Measurements from ENCODE around the gene RPS23. TPM values are rescaled to one million over a fixed set of nuclear protein-coding genes. Genes with fewer than 3 reads are reported as not detected.
"Not testable (repeated sequence)": the region's sequence is repeated elsewhere in the genome, so short reads cannot be mapped to it uniquely, and the experiment has no call there.

Gene RPS23
- polyA plus RNA-seq, 6 donors from 2014 or later = 2,987 to 4,520 (median 3,845) TPM

DNA sequence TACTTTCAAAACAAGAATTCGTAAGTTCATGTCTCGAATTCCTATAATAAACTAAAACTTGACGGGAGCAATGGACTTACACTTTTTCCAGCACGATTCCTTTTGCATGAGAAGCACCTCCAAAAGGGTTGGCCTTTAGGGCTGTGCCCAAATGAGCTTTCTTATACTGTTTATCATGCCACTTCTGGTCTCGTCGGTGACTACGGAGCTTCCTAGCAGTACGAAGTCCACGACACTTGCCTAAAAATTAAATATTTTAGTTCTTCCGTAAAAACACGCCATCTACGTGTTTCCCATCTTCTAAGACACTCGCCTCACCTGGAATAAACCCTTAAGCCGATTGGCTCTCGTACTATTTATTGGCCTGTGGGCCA lies 554 bp downstream of the RPS23 start:
- ATAC-seq (ENCODE audit: low read depth in 2 of 2) (peak; percentile 0 to 1), DNase-seq (no peak)
- peaks cover 22 to 23% of the 10 kb centered on the region in 2 donors for H3K36me3 Mint-ChIP-seq
- H3K9me3 Mint-ChIP-seq = peaks cover 0 to 2% (median 0%) of the 10 kb centered on the region in 7 donors
- H3K4me1 Mint-ChIP-seq = peaks cover 45 to 66% (median 50%) of the 10 kb centered on the region in 3 donors
- H3K27ac Mint-ChIP-seq = peak overlapping the region; percentile 75 to 98 (median 95)
- H3K4me3 Mint-ChIP-seq = peak overlapping the region; percentile 93 to 98 (median 97)
- H3K27me3 Mint-ChIP-seq = no peaks in the 10 kb centered on the region

DNA sequence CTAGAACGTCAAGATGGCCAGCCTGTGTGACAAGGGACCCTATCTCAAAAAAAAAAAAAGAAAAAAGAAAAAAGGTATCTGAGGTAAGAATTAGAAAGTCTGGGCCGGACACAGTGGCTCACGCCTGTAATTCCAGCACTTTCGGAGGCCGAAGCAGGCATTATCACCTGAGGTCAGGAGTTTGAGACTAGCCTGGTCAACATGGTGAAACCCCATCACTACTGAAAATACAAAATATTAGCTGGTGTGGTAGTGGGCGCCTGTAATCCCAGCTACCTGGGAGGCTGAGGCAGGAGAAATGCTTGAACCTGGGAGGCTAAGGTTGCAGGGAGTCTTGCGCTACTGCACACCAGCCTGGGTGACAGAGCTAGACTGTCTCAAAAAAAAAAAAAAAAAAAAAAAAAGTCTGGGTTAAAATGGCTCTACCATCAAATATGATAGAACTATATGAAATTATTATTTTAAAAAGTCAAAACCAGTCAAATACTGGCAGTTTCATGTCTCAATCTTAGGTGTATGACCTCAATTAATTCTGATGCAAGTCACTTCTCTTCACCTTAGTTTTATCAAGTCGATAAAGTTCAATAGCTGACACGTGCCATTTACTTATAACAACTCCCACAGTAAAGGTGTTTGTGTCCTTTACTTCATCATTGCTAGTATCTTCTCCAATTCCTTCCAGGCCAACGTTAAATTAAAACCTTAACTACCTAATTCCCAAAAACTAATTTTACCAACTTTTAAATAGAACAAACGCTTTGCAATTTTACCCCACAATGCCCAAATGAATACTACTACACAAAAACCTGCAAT lies 1.1 kb downstream of the RPS23 start:
- H3K4me1 Mint-ChIP-seq = peaks cover 47 to 71% (median 53%) of the 10 kb centered on the region in 3 donors
- H3K27ac Mint-ChIP-seq = peak overlapping the region; percentile 67 to 98 (median 93)
- no peaks in the 10 kb centered on the region for H3K27me3 Mint-ChIP-seq
- peaks cover 0 to 2% (median 0%) of the 10 kb centered on the region in 7 donors for H3K9me3 Mint-ChIP-seq
- peaks cover 22 to 28% of the 10 kb centered on the region in 2 donors for H3K36me3 Mint-ChIP-seq
- no peak for DNase-seq
- H3K4me3 Mint-ChIP-seq = peak overlapping the region; percentile 93 to 98 (median 97)
- ATAC-seq (ENCODE audit: low read depth in 2 of 2) = no peak

DNA sequence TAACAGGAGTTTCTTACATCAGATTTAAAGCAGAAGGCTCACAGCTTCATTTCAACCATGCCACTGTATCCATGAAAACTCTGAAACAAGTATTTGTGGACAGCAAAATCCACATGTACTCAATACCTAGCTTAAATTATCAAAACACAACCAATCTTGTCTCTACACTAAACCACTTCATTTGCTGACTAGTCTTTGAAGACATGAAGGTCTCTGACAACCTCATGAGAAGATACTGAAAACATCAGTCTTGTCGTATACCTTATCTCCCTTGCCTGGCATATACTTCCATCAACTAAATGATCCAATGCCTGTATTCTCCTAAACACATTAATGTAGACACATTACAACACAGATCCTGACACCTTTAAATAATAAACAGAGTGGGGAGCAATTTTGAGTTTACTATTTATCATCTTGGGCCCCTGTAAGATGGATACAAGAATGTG lies 2.9 kb downstream of the RPS23 start:
- Mint-ChIP-seq H3K27me3 (no peaks in the 10 kb centered on the region), H3K27ac (peak overlapping the region in 2 of 6 donors; percentile 16 to 92), H3K9me3 (peaks cover 0 to 2% (median 0%) of the 10 kb centered on the region in 7 donors), H3K4me3 (peak overlapping the region in 3 of 8 donors; percentile 1 to 67 (median 22)), H3K36me3 (peaks cover 22 to 28% of the 10 kb centered on the region in 2 donors), H3K4me1 (peaks cover 46 to 64% (median 53%) of the 10 kb centered on the region in 3 donors)
- no peak for DNase-seq
- ATAC-seq (ENCODE audit: low read depth in 2 of 2) = no peak

DNA sequence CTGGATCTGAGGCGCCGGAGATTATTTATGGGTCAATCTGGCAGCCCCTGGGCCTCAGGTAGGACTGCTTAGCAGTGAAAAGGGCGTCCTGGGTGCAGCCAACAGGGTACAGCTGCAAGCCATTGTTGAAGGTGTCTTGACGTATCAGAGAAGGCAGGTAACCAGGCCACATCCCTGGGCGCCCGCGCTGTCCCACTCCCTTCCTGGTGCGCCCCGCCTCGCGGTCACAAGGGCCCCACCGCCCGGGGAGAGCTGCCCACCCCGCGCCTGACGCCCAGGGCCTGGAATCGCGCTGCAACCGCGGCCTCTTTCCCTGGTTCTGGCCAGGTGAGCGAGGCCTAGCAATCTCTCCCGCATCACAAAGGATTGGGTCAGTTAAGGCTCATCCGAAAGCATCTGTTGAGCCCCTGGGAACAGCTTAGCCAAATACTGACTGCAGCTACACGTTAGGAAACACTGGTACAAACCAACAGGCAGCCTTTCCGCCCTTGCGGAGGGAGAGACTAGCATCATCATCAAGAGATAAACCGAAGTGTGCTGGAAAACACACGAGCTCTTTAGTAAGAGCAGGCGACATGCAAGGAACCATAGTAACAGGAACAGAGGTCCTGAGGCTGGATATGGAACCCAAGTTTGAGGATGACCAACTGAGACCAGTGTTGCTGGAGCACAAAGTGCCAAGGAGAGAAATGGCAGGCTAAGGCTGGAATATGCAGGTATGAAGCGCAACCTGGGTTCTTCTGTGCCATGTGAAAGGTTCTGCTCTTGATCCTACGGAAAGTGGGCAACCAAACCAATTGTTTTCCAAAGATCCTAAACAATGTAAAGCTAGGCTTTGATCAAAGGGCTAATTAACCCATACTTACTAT lies 3.6 kb downstream of the RPS23 start:
- Mint-ChIP-seq H3K36me3 (peaks cover 22 to 28% of the 10 kb centered on the region in 2 donors), H3K4me3 (peak overlapping the region in 3 of 8 donors; percentile 20 to 68 (median 67)), H3K9me3 (peaks cover 0 to 2% (median 0%) of the 10 kb centered on the region in 7 donors), H3K4me1 (peaks cover 42 to 59% (median 57%) of the 10 kb centered on the region in 3 donors), H3K27ac (peak overlapping the region in 5 of 6 donors; percentile 64 to 95 (median 92)), H3K27me3 (no peaks in the 10 kb centered on the region)
- ATAC-seq (ENCODE audit: low read depth in 2 of 2) (no peak), DNase-seq (no peak)

DNA sequence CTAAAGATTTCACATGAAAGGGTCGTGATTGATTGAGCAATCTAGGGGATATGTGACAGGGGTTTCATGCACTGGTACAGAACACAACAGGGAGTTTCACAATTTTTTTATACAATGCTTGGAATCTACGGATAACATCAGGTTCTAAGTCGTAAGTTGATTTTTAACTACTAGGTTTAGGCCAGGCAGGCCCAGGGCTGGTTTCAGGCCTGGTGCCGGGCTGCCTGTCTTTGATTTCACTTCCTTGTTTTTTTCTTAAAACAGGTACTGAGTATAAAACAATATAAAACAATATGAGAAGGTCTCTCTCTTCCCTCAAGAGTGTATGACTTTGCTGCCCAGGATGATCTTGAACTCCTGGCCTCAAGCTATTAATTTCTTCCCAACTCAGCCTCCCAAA lies 4.7 kb downstream of the RPS23 start:
- H3K27me3 Mint-ChIP-seq, H3K9me3 Mint-ChIP-seq: not testable (repeated sequence)
- H3K4me3 Mint-ChIP-seq = peak overlapping the region in 7 of 8 donors; percentile 15 to 76 (median 64)
- H3K4me1 Mint-ChIP-seq = peaks cover 35 to 50% (median 49%) of the 10 kb centered on the region in 3 donors
- H3K27ac Mint-ChIP-seq = peak overlapping the region; percentile 72 to 99 (median 93)
- peaks cover 28 to 31% of the 10 kb centered on the region in 2 donors for H3K36me3 Mint-ChIP-seq
- peak; percentile 56 for DNase-seq
- ATAC-seq (ENCODE audit: low read depth in 2 of 2) = peak in 1 of 2 donors; percentile 2

DNA sequence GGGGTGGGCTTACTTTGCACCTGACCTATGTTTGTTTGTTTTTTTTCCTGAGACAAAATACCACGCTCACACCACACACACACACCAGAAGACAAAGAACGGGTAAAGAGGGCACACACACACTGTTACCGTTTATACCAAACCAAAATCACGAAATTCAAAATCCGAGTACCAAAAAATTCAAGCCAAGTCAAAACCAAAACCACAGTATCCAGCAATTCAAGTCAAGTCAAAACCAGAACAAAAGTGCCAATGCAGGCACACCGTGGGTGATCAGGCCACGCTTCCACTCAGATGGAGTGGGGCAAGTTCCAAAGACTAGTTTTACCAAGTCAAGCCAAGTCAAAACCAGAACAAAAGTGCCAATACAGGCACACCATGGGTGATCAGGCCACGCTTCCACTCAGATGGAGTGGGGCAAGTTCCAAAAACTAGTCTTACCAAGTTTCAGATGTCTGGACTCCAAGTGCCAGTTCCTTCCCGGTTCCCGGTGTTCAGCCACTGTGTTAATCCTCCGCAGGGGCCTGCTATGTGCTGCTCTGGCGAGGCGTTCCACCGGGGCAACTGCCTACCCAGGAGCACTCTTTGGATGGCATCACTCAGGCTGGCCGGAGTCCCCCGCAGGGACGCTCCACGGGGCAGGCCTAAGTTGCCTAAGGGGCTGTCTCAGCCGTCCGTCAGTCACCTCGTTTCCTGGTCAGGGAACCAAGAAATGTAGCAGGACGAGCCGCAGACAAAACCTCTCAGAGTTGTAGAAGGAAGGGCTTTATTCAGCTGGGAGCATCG lies 5.4 kb downstream of the RPS23 start:
- peak overlapping the region in 3 of 8 donors; percentile 47 to 76 (median 56) for H3K4me3 Mint-ChIP-seq

DNA sequence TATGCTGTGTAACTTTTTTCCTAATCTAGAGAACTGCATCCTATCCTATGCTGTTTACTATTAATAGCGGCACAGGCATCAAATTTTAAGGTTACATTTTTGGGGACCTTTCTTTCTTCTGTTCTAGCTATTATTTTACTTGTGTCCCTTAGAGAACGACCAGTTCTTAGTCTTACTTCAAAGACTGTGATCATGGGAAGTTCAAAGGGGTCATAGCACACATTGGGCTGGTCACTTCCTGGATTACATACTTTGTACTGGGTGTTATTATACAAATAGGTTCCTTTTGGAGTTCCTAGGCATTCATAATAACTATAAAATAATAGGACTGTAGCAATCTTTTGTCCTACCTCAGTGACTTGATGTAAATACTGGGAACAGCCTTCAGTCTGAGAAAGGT lies 8.8 kb downstream of the RPS23 start:
- ATAC-seq (ENCODE audit: low read depth in 2 of 2); H3K4me3 Mint-ChIP-seq; H3K27me3 Mint-ChIP-seq; H3K27ac Mint-ChIP-seq; DNase-seq: not testable (repeated sequence)
- Mint-ChIP-seq H3K36me3 (peaks cover 14 to 17% of the 10 kb centered on the region in 2 donors), H3K9me3 (peaks cover 0 to 22% (median 10%) of the 10 kb centered on the region in 7 donors), H3K4me1 (peaks cover 16 to 25% (median 23%) of the 10 kb centered on the region in 3 donors)

More for the DNA sequence above, 5.4 kb downstream of the RPS23 start:
- DNase-seq; ATAC-seq (ENCODE audit: low read depth in 2 of 2); H3K27me3 Mint-ChIP-seq: not testable (repeated sequence)
- Mint-ChIP-seq H3K27ac (peak overlapping the region; percentile 72 to 99 (median 93)), H3K36me3 (peaks cover 28 to 32% of the 10 kb centered on the region in 2 donors), H3K9me3 (peaks cover 0 to 11% (median 2%) of the 10 kb centered on the region in 7 donors), H3K4me1 (peaks cover 31 to 46% (median 45%) of the 10 kb centered on the region in 3 donors)

DNA sequence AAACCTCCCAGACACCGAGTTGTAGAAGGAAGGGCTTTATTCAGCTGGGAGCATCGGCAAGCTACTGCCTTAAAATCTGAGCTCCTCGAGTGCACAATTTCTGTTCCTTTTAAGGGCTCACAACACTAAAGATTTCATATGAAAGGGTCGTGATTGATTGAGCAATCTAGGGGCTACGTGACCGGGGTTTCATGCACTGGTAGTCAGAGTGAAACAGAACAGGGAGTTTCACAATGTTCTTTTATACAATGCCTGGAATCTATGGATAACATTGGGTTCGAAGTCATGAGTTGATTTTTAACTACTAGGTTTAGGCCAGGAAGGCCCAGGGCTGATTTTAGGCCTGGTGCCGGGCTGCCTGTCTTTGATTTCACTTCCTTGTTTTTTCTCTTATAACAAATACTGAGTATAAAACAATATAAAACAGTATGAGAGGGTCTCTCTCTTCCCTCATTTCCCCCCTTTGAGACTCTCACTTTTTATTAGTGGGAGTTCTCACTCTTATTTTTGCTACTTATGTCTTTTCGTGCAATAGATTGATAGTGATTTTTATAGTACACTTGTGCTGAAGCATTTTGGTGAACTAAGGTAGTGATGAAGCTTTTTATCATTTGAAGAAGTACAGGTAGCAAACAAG lies 10.7 kb downstream of the RPS23 start:
- peaks cover 0 to 22% (median 10%) of the 10 kb centered on the region in 7 donors for H3K9me3 Mint-ChIP-seq
- ATAC-seq (ENCODE audit: low read depth in 2 of 2); DNase-seq; H3K36me3 Mint-ChIP-seq; H3K4me3 Mint-ChIP-seq; H3K27ac Mint-ChIP-seq; H3K4me1 Mint-ChIP-seq; H3K27me3 Mint-ChIP-seq: not testable (repeated sequence)

DNA sequence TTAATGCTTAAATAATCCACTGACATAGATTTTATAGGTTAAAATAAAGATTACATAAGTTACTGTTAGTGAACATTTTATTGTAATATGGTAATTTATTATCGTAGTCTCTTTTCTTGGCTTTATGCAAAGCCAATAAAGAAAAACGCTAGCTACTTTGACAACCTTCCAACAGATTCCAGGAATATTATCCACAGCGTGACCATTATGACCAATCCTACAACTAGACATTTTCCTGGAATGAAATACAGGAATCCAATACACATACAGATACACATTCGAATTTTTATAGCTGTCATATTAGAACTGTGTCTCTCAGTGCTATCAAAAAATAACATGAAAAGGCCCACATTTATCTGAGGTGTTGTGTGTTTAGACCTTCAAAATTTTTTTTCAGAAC lies 13.1 kb downstream of the RPS23 start:
- H3K27me3 Mint-ChIP-seq = no peaks in the 10 kb centered on the region
- H3K27ac Mint-ChIP-seq = no peak overlapping the region
- peaks cover 0 to 10% of the 10 kb centered on the region in 2 donors for H3K36me3 Mint-ChIP-seq
- H3K4me3 Mint-ChIP-seq = no peak overlapping the region
- DNase-seq (no peak), ATAC-seq (ENCODE audit: low read depth in 2 of 2) (no peak)
- H3K9me3 Mint-ChIP-seq = peaks cover 0 to 22% (median 10%) of the 10 kb centered on the region in 7 donors
- peaks cover 0 to 4% (median 0%) of the 10 kb centered on the region in 3 donors for H3K4me1 Mint-ChIP-seq

DNA sequence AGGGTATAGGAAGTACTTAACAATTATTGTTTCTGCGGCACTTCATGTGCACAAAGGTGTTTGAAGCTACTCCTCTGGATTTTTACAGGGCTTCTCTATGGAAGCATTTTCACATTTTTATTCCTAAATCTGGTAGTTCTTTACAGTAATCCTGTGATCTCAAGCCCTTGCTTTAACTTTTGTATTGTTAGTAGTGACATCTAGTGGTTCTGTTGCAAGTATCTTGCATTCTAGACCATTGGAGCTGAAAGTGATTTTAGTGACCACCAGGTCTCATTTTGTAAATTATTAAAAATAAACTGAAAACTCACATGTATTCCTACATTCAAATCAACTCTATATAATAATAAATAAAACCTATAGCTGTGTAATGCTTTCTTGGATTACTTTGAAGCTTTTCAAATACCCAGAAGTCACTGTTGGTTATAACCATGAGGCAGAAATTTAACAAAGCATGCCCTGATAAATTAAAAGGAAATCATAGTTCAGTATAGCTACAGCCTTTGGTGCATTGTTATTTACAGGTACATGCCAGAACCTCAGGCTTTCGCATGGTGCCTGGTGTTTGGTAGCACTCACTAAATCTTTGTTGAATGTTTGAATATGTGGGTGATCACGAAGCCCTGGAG lies 18.9 kb downstream of the RPS23 start:
- no peak for DNase-seq
- no peaks in the 10 kb centered on the region for H3K36me3 Mint-ChIP-seq
- no peak for ATAC-seq (ENCODE audit: low read depth in 2 of 2)
- H3K27ac Mint-ChIP-seq = no peak overlapping the region
- H3K4me3 Mint-ChIP-seq = no peak overlapping the region
- H3K9me3 Mint-ChIP-seq = no peaks in the 10 kb centered on the region
- H3K27me3 Mint-ChIP-seq = no peaks in the 10 kb centered on the region
- no peaks in the 10 kb centered on the region for H3K4me1 Mint-ChIP-seq

DNA sequence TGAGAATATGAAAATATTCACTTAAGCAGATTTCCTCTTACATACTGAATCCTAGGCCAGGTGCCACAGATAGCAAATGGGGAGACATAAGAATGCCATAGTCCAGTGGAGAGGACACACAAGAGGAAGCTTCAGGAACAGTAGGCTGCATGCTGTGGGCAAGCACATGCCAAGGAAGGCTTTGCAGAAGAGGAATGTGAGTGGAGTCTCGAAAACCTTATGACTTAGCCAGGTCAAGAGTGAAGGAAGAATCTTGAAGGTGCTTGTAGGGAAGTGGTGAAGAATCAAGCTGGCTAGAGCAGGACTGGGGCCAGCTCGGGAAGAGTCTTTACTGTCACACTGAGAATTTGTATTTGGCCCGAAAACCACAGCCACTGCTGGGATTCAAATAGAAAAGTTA lies 20.4 kb downstream of the RPS23 start:
- no peaks in the 10 kb centered on the region for H3K36me3 Mint-ChIP-seq
- no peak overlapping the region for H3K27ac Mint-ChIP-seq
- no peaks in the 10 kb centered on the region for H3K9me3 Mint-ChIP-seq
- no peaks in the 10 kb centered on the region for H3K27me3 Mint-ChIP-seq
- ATAC-seq (ENCODE audit: low read depth in 2 of 2) = no peak
- H3K4me1 Mint-ChIP-seq = no peaks in the 10 kb centered on the region
- DNase-seq = no peak
- H3K4me3 Mint-ChIP-seq = no peak overlapping the region

DNA sequence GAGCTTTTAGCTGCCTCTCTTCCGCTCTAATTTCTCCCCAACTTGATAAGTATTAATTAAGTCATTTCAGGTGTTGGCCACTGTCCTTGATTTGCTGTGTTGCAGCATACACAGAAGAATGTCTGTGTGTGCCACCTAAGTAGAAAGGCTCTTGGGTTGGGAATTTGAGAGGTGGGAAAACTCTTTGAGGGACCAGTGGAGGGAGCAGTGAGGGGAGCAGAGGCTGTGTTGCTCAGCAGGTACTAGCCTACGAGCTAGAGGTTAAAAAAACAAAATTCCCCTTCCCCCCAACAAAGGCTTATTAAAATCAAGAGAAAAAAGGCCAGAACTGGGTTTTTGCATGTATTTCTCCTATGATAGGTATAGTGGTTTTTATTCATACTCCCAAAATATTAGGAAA lies 20.9 kb downstream of the RPS23 start:
- H3K27me3 Mint-ChIP-seq = no peaks in the 10 kb centered on the region
- no peaks in the 10 kb centered on the region for H3K4me1 Mint-ChIP-seq
- no peaks in the 10 kb centered on the region for H3K36me3 Mint-ChIP-seq
- no peak for DNase-seq
- H3K27ac Mint-ChIP-seq = peak overlapping the region in 1 of 6 donors; percentile 21
- H3K4me3 Mint-ChIP-seq = no peak overlapping the region
- ATAC-seq (ENCODE audit: low read depth in 2 of 2) = no peak
- H3K9me3 Mint-ChIP-seq = no peaks in the 10 kb centered on the region

Measured in naive B cell (primary cell).